Esophagus squamous epithelium (tissue), 5 donors: ENCODE results near the gene BDKRB2. TPM values are rescaled to one million over a fixed set of nuclear protein-coding genes. Genes with fewer than 3 reads are reported as not detected.

Source experiments
- DNase-seq: peaks from one replicate; lab custom pipeline; 2025; lab: John Stamatoyannopoulos, UW
- H3K27ac ChIP-seq, 4 donors: fragments of 200-600 bp; sonication (generic); one replicate each; pipeline ENCODE4 v1.5.1; 2016 to 2019; ENCODE audit warnings: mild to moderate bottlenecking in 1 of 4
- H3K27me3 ChIP-seq, 4 donors: fragments of 200-600 bp; sonication (generic); 1 replicate in 3 of 4; 2 replicates in 1 of 4; pipeline versions ENCODE4 v1.5.1 to v1.6.0; 2017 to 2021; ENCODE audit warnings: antibody characterized with exemption in 1 of 4
- H3K36me3 ChIP-seq, 3 donors: fragments of 200-600 bp; sonication (generic); one replicate each; pipeline ENCODE4 v1.5.1; 2016 to 2019
- H3K4me1 ChIP-seq, 3 donors: fragments of 200-600 bp; sonication (generic); one replicate each; pipeline ENCODE4 v1.5.1; 2017 to 2019
- H3K4me3 ChIP-seq, 4 donors: fragments of 200-600 bp; sonication (generic); 1 replicate in 3 of 4; 2 replicates in 1 of 4; pipeline ENCODE4 v1.5.1; 2016 to 2019; ENCODE audit warnings: mild to moderate bottlenecking in 2 of 4, moderate library complexity in 1 of 4
- H3K9me3 ChIP-seq, 3 donors: fragments of 200-600 bp; sonication (generic); one replicate each; pipeline ENCODE4 v1.5.1; 2016 to 2019
- POLR2A ChIP-seq, 4 donors: fragments of 450-650 bp; IDR thresholded peaks; one replicate each; pipeline ENCODE4 v1.6.1; 2017; ENCODE audit warnings: antibody characterized with exemption in 4 of 4, mild to moderate bottlenecking in 4 of 4, moderate library complexity in 3 of 4
- WGBS, 2 donors: methylation state at CpG; one replicate each; pipeline ENCODE4 v1.1.5; 2018; 5-methylcytosine and 5-hydroxymethylcytosine counted together
- intact Hi-C: fragments of 100-400 bp; cut with DNase I; formaldehyde crosslinking; loops from one replicate; pipeline ENCODE4 v1.15.0; 2022
- total RNA-seq, 4 donors: library from RNA; depleted of rRNA; stranded (reverse); fragments of >200 nt; gene quantifications; one replicate each; pipeline ENCODE4 v1.1.0, GENCODE V29; 2016
- TF ChIP-seq, protein P1 (sequence below), 6 experiments: fragments of 450-650 bp in 4 of 6; fragments of 200-600 bp in 2 of 6; sonication (generic) in 2 of 6; IDR thresholded peaks; one replicate each; pipeline ENCODE4 v1.5.1; 2016 to 2019; ENCODE audit warnings: antibody characterized with exemption in 6 of 6, mild to moderate bottlenecking in 4 of 6, moderate library complexity in 4 of 6
- donor health status: DM: yes; HTN: yes; CAD: no.

BDKRB2 gene
- total RNA-seq, 4 donors from 2014 or later: 18.8 to 31.2 (median 20.0) TPM

DNA sequence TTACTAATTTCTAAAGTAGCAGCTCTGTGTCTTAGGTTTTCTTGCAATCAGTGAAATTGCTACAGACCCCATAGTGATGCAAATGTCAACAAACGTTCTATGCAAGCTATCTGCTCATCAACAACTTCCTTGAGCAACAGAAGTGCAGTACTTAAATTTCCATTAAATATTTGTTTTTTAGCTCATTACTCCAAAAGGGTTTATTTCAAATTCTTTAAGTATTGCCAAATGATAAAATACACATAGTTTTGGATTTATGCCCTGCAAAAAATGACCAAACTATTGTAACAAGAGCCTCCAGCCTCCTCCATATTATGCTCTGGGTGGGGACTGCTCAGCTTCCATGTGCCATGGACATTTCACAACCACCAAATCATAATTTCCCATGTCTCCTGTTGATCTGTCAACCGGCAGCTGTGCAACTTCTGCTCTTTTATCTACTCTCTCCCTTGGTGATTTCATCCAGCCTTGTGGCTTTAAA, 55.7 kb downstream of the BDKRB2 start:
- Histone ChIP-seq H3K27ac (peak overlapping the region; percentile 66 to 87 (median 78)), H3K4me3 (no peak overlapping the region), H3K36me3 (peaks cover 0 to 5% (median 0%) of the 10 kb centered on the region in 3 donors), H3K27me3 (no peaks in the 10 kb centered on the region), H3K4me1 (peaks cover 16 to 93% (median 31%) of the 10 kb centered on the region in 3 donors), H3K9me3 (no peaks in the 10 kb centered on the region)
- WGBS, 2 donors: 56 to 70% methylated on average over 2 of the region's 2 CpGs
- TF ChIP-seq, protein P1, sequence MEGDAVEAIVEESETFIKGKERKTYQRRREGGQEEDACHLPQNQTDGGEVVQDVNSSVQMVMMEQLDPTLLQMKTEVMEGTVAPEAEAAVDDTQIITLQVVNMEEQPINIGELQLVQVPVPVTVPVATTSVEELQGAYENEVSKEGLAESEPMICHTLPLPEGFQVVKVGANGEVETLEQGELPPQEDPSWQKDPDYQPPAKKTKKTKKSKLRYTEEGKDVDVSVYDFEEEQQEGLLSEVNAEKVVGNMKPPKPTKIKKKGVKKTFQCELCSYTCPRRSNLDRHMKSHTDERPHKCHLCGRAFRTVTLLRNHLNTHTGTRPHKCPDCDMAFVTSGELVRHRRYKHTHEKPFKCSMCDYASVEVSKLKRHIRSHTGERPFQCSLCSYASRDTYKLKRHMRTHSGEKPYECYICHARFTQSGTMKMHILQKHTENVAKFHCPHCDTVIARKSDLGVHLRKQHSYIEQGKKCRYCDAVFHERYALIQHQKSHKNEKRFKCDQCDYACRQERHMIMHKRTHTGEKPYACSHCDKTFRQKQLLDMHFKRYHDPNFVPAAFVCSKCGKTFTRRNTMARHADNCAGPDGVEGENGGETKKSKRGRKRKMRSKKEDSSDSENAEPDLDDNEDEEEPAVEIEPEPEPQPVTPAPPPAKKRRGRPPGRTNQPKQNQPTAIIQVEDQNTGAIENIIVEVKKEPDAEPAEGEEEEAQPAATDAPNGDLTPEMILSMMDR (IDR thresholded peaks at IDR 0.05): no peak
- TF ChIP-seq POLR2A (IDR thresholded peaks at IDR 0.05): no peak
- intact Hi-C loops: no loop called here
- no peak for DNase-seq

DNA sequence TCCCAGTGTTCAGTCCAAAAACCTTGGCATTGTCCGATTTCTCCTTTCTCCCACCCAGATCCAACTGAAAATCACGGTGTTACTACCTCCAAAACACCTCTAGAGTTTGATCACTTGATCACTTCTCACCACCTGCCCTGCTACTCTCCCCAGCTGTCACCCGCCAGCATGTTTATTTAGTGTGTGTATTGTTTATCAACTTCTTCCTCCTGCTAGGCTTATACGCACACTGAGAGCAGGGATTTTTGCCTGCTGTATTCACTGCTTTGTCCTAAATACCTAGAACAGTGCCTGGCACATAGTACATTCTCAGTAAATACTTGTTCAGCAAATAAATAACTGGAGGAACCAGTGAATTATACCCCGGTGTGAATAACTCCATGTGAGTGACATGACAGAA, 56.4 kb downstream of the BDKRB2 start:
- H3K4me1 ChIP-seq: peaks cover 11 to 93% (median 26%) of the 10 kb centered on the region in 3 donors
- no peaks in the 10 kb centered on the region for H3K27me3 ChIP-seq
- intact Hi-C loops: no loop called here
- H3K9me3 ChIP-seq: no peaks in the 10 kb centered on the region
- no peak overlapping the region for H3K4me3 ChIP-seq
- no peak for TF ChIP-seq POLR2A (IDR thresholded peaks at IDR 0.05)
- TF ChIP-seq, protein P1 (IDR thresholded peaks at IDR 0.05): no peak
- H3K36me3 ChIP-seq: peaks cover 0 to 5% (median 0%) of the 10 kb centered on the region in 3 donors
- peak overlapping the region; percentile 66 to 87 (median 78) for H3K27ac ChIP-seq
- no peak for DNase-seq
- WGBS, 2 donors: 57 to 64% methylated on average over 5 of the region's 5 CpGs

DNA sequence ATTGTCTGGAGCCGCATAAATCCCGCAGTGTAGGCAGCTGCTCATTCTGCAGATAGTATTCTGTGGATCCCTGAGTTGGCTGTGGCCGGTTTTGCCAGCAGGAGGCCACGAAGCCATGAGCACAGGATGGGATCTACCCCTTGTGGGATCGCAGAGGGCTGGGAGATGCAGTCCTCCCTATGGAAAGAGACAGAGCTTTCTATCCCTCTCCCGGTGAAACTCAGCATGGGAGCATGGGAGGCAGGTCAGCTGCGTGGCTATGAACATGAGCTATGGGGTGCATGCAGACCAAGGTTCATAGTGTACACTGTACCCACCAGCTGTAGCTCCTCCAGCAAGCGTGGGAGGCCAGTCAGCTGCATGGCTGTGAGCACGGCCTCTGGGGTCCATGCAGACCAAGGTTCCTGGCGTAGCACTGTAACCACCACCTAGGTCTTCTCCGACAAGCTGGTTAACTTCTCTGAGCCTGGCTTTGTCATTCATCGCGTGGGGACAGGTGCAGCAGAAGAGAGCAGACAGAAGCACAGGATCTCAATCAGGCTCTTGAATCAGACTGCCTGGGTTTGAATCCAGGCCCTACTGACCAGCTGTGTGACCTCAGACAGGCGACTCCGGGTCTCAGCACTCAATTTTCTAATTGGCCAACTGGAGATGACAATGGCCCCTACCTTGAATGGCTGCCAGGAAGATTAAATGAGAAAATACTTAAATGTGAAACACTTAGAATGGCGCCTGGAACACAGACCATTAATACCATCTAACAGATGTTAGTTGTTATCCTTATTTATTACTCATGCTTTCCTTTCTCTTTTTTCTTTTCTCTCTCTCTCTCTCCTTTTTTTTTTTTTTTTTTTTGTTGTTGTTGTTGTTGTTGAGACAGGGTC, 57.4 kb downstream of the BDKRB2 start:
- intact Hi-C loops: no loop called here
- WGBS, 2 donors: 84 to 85% methylated on average over 10 to 14 of the region's 16 CpGs
- H3K9me3 ChIP-seq: no peaks in the 10 kb centered on the region
- no peaks in the 10 kb centered on the region for H3K27me3 ChIP-seq
- H3K36me3 ChIP-seq: peaks cover 0 to 5% (median 0%) of the 10 kb centered on the region in 3 donors
- TF ChIP-seq, protein P1 (IDR thresholded peaks at IDR 0.05): no peak
- TF ChIP-seq POLR2A (IDR thresholded peaks at IDR 0.05): no peak
- H3K4me1 ChIP-seq: peaks cover 11 to 93% (median 23%) of the 10 kb centered on the region in 3 donors
- DNase-seq: no peak
- no peak overlapping the region for H3K4me3 ChIP-seq
- peak overlapping the region in 3 of 4 donors; percentile 66 to 87 (median 84) for H3K27ac ChIP-seq

DNA sequence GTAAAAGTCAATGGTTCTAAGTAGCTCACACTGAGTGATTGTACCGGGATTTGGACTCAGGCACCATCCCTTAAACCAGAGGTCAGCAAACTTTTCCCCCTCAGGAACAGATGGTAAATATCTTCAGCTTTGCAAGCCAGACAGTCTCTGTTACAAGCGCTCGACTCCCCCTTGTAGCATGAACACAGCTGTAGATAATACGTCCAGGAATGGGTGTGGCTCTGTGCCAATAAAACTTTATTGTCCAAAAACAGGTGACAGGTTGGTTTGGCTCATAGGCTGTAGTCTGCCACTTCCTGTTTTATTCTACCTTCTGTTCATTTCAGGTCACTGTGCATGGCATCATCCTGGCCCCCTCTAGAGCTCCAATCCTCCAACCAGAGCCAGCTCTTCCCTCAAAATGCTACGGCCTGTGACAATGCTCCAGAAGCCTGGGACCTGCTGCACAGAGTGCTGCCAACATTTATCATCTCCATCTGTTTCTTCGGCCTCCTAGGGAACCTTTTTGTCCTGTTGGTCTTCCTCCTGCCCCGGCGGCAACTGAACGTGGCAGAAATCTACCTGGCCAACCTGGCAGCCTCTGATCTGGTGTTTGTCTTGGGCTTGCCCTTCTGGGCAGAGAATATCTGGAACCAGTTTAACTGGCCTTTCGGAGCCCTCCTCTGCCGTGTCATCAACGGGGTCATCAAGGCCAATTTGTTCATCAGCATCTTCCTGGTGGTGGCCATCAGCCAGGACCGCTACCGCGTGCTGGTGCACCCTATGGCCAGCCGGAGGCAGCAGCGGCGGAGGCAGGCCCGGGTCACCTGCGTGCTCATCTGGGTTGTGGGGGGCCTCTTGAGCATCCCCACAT, 58.9 kb downstream of the BDKRB2 start:
- intact Hi-C loops: no loop called here
- H3K4me3 ChIP-seq: no peak overlapping the region
- no peak for DNase-seq
- 61 to 68% methylated on average over 9 to 11 of the region's 20 CpGs for WGBS, 2 donors
- no peaks in the 10 kb centered on the region for H3K27me3 ChIP-seq
- peak overlapping the region; percentile 34 to 87 (median 82) for H3K27ac ChIP-seq
- no peaks in the 10 kb centered on the region for H3K9me3 ChIP-seq
- TF ChIP-seq POLR2A (IDR thresholded peaks at IDR 0.05): no peak
- TF ChIP-seq, protein P1 (IDR thresholded peaks at IDR 0.05): no peak
- H3K36me3 ChIP-seq: peaks cover 0 to 5% (median 0%) of the 10 kb centered on the region in 3 donors
- peaks cover 24 to 93% (median 29%) of the 10 kb centered on the region in 3 donors for H3K4me1 ChIP-seq
